SJSA1 (cell line): ENCODE data around the gene GFI1B. TPM values are rescaled to one million over a fixed set of nuclear protein-coding genes. Genes with fewer than 3 reads are reported as not detected.

ENCODE experiments used
- DNase-seq, 2 experiments: peaks; one replicate each; pipeline ENCODE4 v3.0.0-alpha.2; 2015 to 2020; ENCODE audit warnings: low spot score in 2 of 2, low read depth in 1 of 2
- H3K27ac ChIP-seq: fragments of 250-450 bp; sonication (Bioruptor Pico); 2 replicates; pipeline ENCODE4 v1.5.1; 2020; ENCODE audit warnings: mild to moderate bottlenecking, moderate library complexity
- H3K27me3 ChIP-seq: fragments of 250-450 bp; sonication (Bioruptor Pico); replicated peaks from 2 replicates; pipeline ENCODE4 v1.5.1; 2020; ENCODE audit warnings: mild to moderate bottlenecking, moderate library complexity
- H3K36me3 ChIP-seq: fragments of 250-450 bp; sonication (Bioruptor Pico); 2 replicates; pipeline ENCODE4 v1.5.1; 2020; ENCODE audit warnings: mild to moderate bottlenecking
- H3K4me1 ChIP-seq: fragments of 250-450 bp; sonication (Bioruptor Pico); replicated peaks from 2 replicates; pipeline ENCODE4 v1.6.1; 2021; ENCODE audit warnings: mild to moderate bottlenecking
- H3K4me3 ChIP-seq: fragments of 250-450 bp; sonication (Bioruptor Pico); 2 replicates; pipeline ENCODE4 v1.5.1; 2020; ENCODE audit warnings: mild to moderate bottlenecking
- H3K9me3 ChIP-seq: fragments of 250-450 bp; sonication (Bioruptor Pico); replicated peaks from 2 replicates; pipeline ENCODE4 v1.5.1; 2020; ENCODE audit warnings: mild to moderate bottlenecking
- total RNA-seq: library from RNA; depleted of rRNA; stranded (reverse); fragments of >200 nt; shearing (Covaris generic); gene quantifications from 2 replicates; pipeline ENCODE4 v1.2.3, GENCODE V29; 2014; rRNA removed

Gene GFI1B
- 0.05 TPM in 1 of 2 replicates, not detected in the other for total RNA-seq

DNA sequence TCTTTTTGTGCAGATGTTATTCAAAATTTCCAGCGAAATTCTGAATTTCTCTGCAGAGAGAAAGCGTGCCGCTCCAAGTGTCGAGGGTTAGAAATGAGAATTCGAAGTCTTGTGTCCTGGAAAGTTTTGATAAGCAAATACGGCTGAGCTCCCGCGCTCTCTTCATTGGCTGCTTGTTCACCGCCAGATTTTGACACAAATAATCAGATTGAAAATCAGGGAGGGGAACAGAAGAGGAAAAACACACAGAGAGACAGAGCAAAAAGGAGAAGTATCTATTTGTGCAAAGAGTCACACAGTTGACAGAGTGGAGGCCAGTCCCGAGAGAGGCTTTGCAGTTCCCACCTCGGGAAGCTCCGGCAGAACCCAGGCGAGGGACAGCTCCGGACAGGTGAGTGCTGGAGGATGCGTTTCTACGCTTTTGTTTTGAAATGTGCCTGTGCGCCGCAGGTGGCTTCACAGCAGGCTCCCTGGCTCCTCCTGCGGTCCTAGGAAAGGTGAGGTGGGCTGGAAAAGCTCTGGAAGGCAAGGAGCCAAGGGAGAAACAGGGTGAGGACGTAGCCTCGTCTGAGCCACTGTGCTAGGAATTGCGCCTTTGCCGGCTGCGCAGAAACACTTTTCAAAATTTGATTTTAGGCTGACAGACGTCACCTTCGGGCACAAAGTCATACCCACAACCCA is at the start of gene GFI1B:
TSS of gene GFI1B (plus strand) at position 244 of the 681 bp plus-strand sequence. CDS start 7,985 bp downstream, outside the sequence.
- no peaks in the 10 kb centered on the region for H3K36me3 ChIP-seq
- peaks cover 30% of the 10 kb centered on the region for H3K27me3 ChIP-seq
- H3K9me3 ChIP-seq = no peaks in the 10 kb centered on the region
- no peak for DNase-seq
- no peak within 1 kb of the TSS for H3K4me3 ChIP-seq
- no peak within 1 kb of the TSS for H3K27ac ChIP-seq
- no peaks in the 10 kb centered on the region for H3K4me1 ChIP-seq

DNA sequence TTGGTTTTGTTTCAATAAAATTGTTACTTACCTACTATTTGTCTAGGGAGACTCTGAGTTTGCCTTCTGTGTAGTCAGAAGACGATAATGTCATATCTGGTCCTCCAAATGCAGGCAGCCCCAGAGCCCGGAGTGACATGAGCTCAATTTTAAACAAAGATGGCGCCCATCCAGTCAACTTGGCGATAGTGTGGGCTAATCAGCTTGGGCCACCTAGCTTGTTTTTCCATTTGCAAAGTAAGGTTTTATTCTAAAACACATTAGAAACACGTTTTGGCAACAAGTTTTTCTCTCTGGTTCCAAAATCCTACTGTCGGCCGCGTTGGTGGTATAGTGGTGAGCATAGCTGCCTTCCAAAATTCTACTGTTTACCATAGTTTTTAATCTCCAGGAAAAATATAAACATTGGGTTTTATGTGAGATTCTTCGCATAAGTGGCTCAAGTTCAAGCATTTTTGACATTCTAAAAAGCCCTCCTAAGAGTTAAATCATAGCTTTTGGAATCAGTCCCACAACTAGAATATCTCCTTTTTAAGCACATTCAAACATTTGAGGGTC is 47.2 kb upstream of the GFI1B start:
- H3K36me3 ChIP-seq = peaks cover 61% of the 10 kb centered on the region
- H3K27me3 ChIP-seq = no peaks in the 10 kb centered on the region
- no peaks in the 10 kb centered on the region for H3K9me3 ChIP-seq
- H3K4me1 ChIP-seq = peaks cover 58% of the 10 kb centered on the region
- peak overlapping the region; percentile 13; the same call in 1 of the 2 replicates for H3K4me3 ChIP-seq
- H3K27ac ChIP-seq = peak overlapping the region; percentile 85
- peak; percentile 79 to 86 for DNase-seq

DNA sequence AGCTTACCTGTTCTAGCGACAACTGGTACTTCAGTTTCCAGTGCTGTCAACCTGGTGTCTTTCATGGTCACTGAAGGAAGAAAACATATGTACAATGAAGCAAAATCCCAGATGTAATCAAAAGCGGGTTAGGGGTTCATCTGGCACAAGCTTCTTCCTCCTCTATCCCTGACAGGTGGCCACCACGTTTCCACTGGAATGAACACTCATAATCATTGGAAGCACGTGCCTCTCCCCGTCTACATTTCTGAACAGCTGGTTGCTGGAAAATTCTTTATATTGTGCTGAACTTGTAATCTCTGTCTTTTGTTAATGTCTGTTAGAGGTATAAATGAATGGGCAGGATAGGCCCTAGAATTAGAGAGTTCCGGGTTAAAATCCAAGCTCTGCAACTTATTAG is 43.5 kb upstream of the GFI1B start:
- H3K27me3 ChIP-seq = no peaks in the 10 kb centered on the region
- peaks cover 3% of the 10 kb centered on the region; the same call in 1 of the 2 replicates for H3K9me3 ChIP-seq
- DNase-seq = no peak
- peaks cover 67% of the 10 kb centered on the region for H3K4me1 ChIP-seq
- no peak overlapping the region for H3K27ac ChIP-seq
- H3K36me3 ChIP-seq = peaks cover 50% of the 10 kb centered on the region
- no peak overlapping the region for H3K4me3 ChIP-seq

DNA sequence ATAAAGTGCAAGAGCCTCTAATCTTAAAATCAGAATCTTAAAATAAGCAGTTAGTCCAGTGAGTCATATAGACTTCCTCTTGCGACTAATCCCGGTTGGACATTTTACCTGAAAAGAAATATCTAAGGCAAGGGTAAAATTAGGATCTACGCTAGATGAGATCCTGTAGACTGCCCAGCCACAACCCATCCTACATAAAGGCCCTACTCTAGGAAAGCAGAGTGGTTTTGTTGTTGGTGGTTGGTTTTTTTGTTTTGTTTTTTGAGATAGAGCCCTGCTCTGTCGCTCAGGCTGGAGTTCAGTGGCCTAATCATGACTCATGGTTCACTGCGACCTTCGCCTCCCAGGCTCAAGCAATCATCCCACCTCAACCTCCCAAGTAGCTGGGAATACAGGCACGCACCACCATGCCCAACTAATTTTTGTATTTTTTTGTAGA is 41.0 kb upstream of the GFI1B start:
- Histone ChIP-seq H3K36me3 (peaks cover 46% of the 10 kb centered on the region), H3K4me1 (peaks cover 46% of the 10 kb centered on the region), H3K27me3 (no peaks in the 10 kb centered on the region), H3K4me3 (no peak overlapping the region), H3K27ac (peak overlapping the region; percentile 91), H3K9me3 (peaks cover 3% of the 10 kb centered on the region; the same call in 1 of the 2 replicates)
- DNase-seq = peak; percentile 69 to 83

DNA sequence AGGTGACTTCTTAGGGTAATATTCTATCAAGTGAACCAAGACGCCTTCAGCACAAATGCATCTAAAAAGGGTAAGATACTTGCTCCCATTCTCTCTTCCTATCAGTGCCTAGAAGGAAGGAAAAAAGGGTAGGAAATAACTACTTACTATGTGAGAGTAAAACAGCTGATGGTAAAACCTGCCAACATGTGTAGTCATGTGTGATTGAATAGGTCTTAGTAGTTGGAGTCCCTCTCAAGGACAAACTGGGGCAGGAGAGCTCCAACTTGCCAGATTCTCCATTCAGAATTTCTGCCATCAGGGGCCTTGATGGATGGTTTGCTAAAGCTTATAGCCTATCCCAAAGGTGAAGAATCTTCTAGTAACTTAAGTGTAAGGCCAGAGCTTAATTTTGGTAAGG is 39.3 kb upstream of the GFI1B start:
- no peak for DNase-seq
- no peak overlapping the region for H3K27ac ChIP-seq
- H3K9me3 ChIP-seq = peaks cover 3% of the 10 kb centered on the region; the same call in 1 of the 2 replicates
- peaks cover 31% of the 10 kb centered on the region for H3K36me3 ChIP-seq
- no peaks in the 10 kb centered on the region for H3K27me3 ChIP-seq
- peaks cover 44% of the 10 kb centered on the region for H3K4me1 ChIP-seq
- no peak overlapping the region for H3K4me3 ChIP-seq

DNA sequence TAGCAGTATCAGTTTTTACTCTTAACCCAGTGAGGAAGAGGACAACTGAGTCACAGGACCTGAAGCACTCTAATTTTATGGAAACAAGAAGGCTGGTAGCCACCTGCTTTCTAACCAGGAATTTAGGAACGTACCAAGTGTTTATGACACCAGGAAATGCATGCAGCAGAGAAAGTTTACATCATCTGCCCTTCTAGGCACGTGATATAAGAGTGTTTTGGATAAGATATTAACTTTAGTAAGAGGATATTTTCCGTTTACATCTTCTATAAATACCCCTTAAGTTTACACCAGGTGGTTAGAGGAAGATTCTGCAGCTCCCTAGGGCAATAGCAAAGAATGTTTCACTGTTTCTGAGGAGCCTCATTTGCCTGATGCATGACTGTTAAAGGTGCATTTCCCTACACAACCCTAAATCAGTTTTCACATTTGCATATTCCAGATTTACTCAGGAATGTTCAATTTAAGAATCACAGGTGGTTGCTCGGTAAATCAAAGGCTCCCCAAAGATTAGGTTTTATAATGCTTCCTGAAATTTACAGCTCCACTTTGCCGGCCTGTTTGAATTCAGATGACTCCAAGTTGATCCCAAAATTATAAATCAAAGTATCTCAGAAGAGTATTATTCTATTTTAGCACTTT is 35.8 kb upstream of the GFI1B start:
- DNase-seq = no peak
- no peak overlapping the region for H3K4me3 ChIP-seq

DNA sequence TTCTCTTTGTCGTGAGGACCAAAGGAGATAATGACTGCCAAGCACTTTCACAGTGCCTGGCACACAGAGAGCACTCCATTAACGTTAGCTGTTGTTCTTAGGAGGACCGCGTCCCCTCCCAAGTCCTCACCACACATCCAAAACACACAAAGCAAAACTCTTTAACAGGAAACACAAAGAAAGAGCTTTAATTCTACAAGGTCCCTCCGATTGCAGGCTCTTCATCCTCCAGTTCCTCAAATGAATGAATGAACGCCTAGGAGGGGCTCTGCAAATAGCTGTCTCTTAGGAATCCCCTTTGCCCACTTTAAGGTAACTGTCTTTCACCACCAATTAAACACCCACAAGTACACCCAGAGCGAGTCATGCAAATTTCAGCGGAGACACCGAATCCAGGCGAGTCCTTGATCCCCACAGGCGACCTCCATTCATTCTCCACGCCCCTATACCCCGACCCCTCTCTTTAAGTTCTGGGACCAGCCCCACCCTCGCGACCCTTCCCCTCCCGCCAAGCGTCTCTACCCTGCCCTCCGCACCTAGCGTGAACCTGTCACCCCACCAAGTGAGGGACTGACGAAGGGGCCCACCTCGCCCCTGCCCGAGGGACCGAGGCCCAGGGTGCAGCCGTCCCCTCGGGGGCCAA is 34.7 kb upstream of the GFI1B start:
- DNase-seq = no peak
- H3K9me3 ChIP-seq = no peaks in the 10 kb centered on the region
- peak overlapping the region; percentile 100 for H3K27ac ChIP-seq
- peaks cover 40% of the 10 kb centered on the region for H3K4me1 ChIP-seq
- H3K27me3 ChIP-seq = no peaks in the 10 kb centered on the region
- peak overlapping the region; percentile 93 for H3K4me3 ChIP-seq
- H3K36me3 ChIP-seq = peaks cover 10% of the 10 kb centered on the region

More for the DNA sequence above, 35.8 kb upstream of the GFI1B start:
- no peak overlapping the region for H3K27ac ChIP-seq
- peaks cover 3% of the 10 kb centered on the region; the same call in 1 of the 2 replicates for H3K9me3 ChIP-seq
- H3K36me3 ChIP-seq = peaks cover 22% of the 10 kb centered on the region
- H3K27me3 ChIP-seq = no peaks in the 10 kb centered on the region
- peaks cover 44% of the 10 kb centered on the region for H3K4me1 ChIP-seq

DNA sequence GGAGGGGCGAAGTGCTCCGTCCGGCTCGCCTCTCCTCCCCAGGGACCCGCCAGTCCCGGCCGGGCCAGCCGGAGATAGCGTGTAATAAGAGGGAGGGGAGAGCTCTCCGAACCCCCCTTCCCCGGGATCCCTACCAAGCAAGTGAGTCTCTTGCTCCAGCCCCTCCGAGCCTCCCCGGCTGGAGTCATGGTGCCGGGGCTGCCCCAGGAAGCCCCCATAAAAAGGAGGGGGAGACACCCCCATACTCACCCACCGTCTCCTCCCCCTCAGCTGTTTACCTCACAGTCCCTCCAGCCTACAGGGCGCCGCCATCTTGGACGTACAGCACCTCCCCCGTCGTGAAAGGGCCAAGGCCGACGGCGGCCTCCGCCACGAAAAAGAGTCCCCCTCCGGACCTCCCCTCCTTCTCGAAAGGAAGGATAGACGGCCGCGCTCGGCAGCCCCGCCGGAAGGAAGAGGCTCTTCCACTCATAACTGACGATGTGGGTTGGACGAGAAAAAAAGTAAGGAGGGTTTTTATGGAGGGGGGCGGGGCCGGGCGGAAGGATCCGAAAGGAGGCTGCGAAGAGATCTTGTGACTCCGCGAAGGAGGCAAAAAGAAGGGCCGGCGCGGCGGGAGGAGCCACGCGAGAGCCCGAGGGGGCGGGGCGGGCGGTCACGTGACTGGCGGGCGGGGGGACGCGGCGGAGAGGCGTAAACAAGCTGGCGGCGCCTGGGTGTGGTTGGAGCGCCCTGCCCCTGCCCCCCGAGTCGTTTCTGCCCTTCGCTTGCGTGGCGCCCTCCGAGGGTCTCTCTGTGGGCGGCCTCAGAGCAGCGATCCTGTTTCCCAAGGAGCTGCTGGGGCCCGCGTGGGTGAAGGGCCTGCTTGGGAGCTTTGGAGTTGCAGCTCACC is 34.0 kb upstream of the GFI1B start, which contains the start of gene TSC1:
TSS of gene TSC1 (minus strand) at position 323 of the 892 bp plus-strand sequence. CDS start 15,744 bp downstream, outside the sequence.
- DNase-seq = peak; percentile 96 to 97
- peak within 1 kb of the TSS; percentile 100 for H3K27ac ChIP-seq
- peak within 1 kb of the TSS; percentile 93 for H3K4me3 ChIP-seq
- H3K4me1 ChIP-seq = peaks cover 40% of the 10 kb centered on the region
- H3K27me3 ChIP-seq = no peaks in the 10 kb centered on the region
- H3K9me3 ChIP-seq = no peaks in the 10 kb centered on the region
- peaks cover 6% of the 10 kb centered on the region for H3K36me3 ChIP-seq

DNA sequence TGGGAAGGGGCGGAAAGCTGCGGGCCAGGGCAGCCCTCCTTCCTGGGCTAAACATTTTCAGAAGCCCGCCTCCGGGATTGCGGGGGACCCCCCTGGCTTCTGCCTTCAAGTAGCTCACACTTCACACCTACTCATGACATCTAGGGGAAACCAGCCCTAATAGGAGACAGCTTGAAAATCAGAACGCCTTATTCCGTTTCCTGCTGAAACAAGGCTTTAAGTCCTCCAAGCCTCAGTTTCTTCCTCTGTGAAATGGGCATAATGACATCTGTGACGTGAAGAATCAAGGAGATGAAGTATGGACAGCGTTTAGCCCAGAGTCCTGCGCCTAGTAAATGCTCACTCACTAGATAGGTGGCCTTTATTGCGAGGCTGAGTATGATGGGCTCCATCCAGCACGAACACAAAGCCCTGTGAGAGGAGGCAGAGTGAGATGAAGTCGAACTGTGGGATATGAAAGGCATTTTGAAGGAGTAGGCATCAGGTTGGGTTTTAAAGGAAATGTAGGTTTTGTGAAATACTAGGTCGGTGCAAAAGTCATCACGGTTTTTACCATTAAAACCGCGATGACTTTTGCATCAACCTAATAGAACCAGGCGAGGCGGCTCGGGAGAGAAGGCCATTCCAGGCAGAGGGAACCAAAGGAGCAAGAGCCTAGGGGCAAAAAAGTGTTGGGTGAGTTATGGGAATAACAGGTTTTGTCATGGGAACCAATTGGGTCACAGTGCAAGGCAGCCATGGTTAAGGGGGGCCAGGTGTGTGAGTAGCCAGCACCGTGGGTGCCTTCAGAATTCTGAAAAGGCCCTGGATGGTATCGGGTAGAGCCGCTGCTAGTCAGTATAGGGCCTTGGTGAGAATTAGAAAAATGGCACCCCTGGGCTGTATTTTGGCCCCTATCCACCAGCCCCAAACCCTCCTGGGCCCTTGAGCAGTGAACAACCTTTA is 33.0 kb upstream of the GFI1B start:
- Histone ChIP-seq H3K4me3 (peak overlapping the region; percentile 93), H3K36me3 (peaks cover 6% of the 10 kb centered on the region), H3K9me3 (no peaks in the 10 kb centered on the region), H3K27me3 (no peaks in the 10 kb centered on the region), H3K27ac (peak overlapping the region; percentile 100), H3K4me1 (peaks cover 40% of the 10 kb centered on the region)
- no peak for DNase-seq

DNA sequence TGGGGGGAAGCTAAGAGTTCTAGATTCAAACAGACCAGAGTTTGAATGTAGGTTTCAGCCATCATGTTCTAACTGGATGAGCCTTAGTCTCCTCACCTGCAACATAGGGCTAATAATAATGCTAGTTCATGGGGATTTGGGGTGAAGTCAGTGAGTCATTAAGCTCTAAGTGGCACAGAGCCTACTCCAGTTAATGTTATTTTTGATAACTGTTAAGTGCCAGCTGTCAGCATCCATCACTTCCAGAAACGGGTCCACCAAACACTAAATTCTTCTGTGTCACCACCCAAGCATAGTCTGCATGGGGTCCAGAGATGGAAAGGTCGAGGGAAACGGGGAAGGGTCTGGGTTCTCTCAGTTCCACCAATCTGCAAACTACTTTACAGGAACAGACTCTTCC is 32.3 kb upstream of the GFI1B start:
- Histone ChIP-seq H3K27ac (peak overlapping the region; percentile 71), H3K27me3 (no peaks in the 10 kb centered on the region), H3K9me3 (no peaks in the 10 kb centered on the region), H3K4me3 (no peak overlapping the region), H3K4me1 (peaks cover 40% of the 10 kb centered on the region), H3K36me3 (peaks cover 6% of the 10 kb centered on the region)
- no peak for DNase-seq

DNA sequence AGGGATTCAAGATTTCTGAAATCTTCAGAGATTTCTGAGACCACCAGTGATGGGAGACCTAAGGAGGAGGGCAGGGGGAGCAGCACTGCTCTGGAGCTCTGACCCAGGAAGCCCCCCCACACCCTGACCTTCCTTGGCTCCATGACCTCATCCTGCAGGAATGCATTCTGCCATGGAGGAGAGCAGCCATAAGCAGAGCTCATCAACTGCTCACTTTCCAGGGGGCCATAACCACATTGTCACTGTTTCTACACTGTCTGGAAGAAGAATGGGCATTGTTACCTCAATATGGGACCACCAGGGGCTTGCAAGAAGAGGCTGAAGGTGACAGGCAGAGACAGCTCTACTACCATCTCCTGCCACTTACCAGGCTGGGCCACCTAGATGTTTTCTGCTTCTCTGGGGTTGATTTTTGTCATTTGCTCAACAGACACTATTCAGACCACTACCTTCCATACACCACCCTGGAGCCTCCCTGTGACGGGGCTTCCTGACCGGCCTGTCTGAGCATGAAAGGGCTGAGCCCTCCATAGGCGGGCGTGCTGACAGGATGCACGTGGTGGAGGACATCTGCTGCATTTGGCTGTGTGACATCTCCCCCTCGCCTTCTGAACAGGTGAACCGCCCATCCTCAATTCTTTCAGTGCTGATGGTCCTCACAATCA is 31.7 kb upstream of the GFI1B start:
- DNase-seq = peak; percentile 83 to 84
- Histone ChIP-seq H3K27ac (peak overlapping the region; percentile 71), H3K36me3 (peaks cover 6% of the 10 kb centered on the region), H3K4me3 (no peak overlapping the region), H3K9me3 (no peaks in the 10 kb centered on the region), H3K27me3 (no peaks in the 10 kb centered on the region), H3K4me1 (peaks cover 40% of the 10 kb centered on the region)

DNA sequence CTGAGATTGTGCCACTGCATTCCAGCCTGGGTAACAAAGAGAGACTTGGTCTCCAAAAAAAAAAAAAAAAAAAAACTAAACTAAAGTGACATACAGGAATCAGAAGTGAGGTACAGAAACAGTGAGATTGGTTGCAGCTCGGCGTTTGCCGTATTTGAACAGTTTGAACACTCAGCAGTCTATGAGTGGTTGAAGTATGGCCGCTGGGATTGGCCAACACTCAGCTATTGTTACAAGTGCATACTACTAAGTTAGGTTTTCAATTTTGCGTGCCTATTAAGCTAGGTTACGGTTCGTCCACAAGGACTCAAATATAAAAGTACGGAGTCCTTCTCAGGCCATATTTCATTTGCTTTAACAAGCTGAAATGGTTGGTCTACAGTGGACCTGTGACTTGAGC is 30.7 kb upstream of the GFI1B start:
- peaks cover 6% of the 10 kb centered on the region for H3K36me3 ChIP-seq
- no peak overlapping the region for H3K27ac ChIP-seq
- no peak overlapping the region for H3K4me3 ChIP-seq
- H3K4me1 ChIP-seq = peaks cover 36% of the 10 kb centered on the region
- DNase-seq = no peak
- no peaks in the 10 kb centered on the region for H3K9me3 ChIP-seq
- no peaks in the 10 kb centered on the region for H3K27me3 ChIP-seq
